HG02840 (cell line): ENCODE measurements around the gene FIBCD1.

ENCODE experiments used
- ATAC-seq: cut with Tn5 transposase; IDR thresholded peaks from one replicate; pipeline ENCODE4 v1.9.1; 2021; ENCODE audit warnings: mild to moderate bottlenecking, moderate library complexity, moderate number of reproducible peaks; ENCODE audit not compliant: unreplicated experiment, low FRiP score

The FIBCD1 gene

DNA sequence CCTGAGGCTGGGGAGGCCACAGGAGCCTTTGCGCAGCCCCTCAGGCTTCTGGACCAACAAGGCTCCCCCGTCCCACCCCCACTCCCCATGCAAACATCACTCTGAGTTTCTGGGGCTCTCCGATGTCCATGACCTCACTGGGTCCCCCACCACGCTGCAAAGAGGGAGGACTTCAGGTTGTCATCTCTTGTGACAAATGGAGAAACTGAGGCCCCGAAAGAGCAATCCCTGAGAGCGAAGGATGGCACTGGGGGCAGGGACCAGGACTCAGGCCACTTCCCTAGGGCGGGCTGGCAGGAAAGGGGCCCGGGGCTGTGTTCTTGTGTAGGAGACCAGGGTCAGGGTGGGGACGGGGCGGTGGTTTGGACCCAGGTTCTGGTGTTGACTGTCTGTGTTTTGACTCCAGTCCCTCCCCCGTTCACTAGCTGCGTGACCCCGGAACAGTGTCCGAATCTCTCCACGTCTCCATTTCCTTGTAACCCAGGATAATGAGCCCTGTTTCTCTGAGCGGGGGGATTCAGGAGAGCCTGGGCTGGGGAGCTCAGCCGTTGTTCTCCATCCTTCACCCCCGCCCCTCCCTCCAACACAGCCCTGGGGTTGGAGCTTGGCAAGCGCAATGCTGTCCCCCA is 13.9 kb downstream of the FIBCD1 start:
- no peak for ATAC-seq

DNA sequence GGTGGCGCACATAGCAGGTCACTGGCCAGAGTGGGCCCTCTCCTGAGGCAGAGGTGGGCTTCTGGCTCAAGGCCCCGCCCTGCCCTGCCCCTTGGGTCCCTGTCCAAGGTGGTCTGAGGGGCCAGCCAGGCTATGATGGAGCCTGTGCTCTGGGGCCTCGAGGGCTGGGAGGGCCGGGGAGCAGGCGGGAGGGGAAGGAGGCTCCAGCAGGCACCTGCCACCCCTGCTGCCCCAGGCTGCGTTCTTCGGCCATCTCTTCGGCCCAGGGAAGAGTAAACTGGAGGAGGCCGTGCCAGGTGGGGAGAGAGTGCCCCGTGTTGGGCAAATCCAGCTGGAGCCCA is 14.6 kb downstream of the FIBCD1 start:
- ATAC-seq, result no peak

DNA sequence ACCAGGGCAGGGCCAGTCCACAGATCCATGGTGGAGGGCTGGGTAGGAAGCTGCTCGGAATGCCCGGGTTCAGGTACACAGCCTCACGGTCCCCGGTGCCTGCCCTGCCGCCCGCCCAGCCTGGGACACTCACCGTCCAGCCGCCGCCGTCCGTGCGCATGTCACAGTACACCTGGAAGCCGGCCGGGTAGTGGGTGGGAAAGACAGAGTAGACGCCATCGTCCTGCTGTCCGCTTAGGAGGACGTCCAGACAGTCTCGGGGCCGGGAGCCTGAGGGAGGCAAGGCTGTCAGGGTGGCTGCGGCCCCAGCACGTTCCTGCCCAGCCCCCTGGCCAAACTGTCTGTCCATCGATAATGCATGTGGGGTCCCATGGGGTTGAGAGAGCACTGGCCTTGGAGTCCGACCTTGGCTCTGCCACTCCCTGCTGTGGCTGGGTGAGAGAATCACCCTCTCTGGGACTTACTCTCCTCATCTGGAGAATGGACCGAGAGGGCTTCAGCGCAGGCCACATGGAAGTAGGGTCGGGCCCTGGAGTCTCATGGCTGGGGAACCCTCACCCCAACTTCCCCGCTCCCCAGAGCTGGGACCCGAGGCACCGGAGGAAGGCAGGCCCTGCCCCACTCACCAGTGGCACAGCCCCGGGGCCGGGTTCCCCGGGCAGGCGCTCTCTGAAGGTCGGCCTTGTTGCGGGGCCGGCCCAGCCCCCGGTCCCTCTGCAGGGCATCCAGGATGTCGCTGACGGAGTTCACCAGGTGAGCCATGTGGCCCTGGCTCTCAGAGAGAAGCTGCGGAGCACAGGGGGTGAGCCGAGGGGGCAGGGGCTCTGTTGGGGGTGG is 15.2 kb downstream of the FIBCD1 start:
- ATAC-seq, result no peak

DNA sequence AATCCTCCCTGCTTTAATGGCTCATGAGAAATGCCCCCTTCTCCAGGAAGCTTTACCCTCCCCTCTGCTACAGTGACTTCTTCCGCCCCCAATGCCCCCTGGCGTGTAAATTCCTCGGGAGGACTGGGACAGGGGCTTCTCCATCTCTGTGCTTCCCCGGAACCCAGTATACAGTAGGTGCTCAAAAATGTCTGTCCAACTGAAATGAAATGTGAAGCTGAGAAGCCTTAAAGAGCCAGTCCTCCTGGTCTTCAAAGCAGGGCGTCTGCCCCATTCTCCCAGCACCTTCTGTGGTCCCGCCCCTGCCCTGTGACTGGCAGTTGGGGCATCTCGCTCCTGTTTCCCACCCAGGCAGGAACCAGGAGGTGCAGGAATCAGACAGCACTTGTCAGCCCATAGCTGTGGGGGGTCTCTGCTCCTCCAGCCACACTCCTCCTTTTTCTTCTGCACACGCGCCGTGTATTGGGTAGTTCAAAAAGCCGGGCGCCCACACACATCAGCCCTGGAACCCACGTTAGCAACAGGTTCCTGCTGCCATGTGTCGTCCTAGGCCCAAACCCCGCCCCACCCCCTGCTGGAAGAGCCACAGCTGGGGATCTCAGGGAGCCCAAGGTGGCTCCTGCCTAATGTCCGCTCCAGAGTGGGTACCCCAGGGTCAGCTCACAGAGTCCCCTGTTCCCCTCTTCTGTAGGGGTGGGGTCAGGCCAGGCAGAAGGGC is 16.0 kb downstream of the FIBCD1 start:
- no peak for ATAC-seq

DNA sequence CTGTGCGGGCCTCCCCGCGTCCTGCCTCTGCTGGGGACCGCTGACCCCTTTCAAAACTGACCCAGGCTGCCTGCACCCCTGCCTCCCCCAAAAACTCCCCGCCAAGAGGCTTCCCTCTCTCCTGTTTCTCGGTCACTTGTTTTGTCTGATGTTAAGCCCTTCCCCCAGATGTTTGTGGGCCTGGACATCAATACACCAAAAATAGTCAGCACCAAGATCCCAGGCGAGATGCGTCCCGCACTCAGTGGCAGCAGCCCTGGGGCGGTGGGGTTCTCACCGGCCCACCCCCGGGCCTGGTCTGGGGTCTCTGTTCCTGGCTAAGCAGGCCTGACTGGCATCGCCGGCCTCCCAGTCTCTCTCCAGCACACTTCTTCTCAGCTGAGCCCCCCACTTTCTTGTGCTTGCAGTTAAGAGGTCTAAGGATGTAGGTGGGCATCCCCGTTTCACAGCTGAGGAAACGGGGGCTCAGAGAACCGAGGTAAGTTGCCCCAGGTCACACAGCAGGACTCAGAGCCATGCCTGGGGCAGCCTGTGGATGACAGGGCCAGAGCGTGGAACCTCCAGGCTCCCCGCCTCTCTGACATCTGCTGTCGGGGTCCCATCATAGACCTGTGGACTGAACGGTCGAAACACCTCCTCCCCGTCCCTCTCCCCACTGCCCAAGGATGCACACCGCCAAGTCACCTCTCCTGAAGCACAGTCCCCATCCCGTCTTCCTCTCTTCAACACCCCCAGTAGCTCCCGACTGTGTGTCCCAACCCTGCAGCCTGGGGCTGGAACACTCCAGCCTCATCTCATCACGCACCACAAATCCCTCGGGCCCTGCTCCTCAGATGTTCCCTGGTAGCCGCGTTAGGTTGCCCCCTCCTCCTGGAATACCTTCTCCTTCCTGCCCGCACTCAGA is 16.8 kb downstream of the FIBCD1 start:
- no peak for ATAC-seq

DNA sequence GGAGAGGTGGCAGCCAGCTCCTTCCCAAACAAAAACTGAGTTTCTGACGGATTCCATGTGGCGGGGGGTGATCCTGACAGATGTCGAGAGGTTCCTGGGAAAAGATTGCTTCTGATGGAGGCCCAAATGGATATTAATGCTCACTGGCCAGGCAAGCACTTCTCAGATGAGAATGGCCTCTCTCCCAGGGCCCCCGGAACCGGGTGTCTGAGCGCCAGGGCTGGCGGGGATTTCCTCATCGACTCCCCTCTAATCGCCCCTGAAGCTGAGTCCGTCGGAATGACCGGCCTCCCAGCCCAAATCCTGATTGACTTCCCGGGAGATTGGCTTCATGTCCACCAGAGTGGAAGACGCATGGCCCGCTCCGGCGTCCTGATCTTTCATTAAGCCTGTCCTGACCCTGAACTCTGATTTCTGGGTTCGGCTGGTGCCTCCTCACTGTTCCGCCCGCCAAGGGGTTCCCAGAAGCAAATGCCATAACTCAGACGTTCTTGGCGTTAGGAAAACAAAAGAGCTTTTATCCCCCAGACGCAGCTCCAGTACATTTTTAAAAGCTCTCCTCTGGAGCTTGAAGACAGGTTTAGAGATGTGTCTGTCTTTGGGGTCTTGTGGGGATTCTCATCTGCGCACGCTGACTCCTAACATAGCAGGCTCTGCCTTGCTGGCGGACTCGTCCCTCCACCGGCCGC is 17.6 kb downstream of the FIBCD1 start:
- no peak for ATAC-seq

DNA sequence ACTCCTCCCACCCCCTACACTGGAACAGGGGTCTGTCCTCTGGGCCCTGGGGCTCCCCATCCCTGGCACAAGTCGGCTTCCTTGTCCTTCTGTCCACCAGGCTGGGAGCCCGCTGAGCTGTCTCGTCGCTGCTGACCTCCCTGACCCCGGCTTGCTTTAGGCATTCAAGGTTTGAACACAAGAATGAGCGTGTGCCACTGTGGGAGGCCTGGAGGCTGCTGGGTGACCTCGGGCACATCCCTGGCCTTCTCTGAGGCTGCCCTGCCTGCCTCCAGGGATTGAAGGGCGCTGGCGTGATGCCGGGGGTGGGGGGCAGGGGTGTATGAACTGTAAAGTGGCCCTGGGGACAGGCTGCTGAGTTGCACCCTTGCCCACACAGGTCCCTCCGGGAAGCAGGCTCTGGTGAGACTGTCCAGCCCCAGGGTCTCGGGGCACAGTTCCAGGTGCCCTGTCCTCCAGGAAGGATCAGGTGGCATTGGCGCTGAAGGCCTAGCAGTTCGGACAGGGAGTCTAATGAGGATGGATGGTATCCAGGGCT is 18.2 kb downstream of the FIBCD1 start:
- ATAC-seq, result no peak

DNA sequence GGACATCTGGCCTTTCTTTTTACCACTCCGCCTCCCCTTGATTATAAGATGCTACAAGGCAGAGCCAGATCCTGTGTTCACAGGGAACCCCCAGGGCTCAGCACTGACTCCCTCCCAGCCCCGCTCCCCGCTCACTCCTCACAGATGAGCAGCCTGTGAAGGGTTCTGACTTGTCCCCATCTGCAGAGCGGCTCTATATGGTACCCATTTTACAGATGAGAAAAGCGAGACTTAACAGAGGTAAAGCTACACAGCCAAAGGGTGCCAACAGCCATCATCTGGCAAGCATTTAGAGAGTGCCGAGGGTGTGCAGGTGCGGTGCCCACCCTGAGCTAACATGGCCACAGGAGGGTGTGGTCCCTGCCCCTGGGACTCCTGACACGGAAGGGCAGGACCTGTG is 18.8 kb downstream of the FIBCD1 start:
- no peak for ATAC-seq

DNA sequence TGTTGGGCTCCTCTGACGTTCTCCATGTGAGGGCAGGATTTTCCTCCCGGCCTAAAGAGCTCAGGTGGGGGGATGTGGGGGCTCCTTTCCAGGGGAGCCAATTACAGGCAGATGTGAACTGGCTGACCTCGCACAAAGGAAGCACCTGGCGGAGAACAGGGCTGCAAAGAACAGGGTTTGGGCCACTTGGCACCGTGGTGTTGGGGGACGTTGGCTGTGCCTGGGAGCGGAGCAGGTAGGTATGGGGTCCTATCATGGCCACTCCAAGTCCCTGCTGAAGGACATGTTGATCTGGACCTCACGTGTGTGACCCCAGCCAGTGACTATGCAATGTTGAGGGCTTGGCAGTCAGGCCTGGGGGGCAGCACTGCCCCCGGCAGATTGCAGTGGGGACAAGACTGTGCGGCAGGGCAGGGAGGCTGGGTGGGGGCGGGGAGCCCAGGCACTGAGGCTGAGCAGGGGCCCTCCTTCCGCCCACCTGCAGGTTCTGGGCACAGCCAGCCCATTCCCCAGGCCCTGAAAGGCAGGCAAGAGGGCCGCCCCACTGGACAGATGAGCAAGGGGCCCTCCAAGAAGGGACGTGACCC is 19.4 kb downstream of the FIBCD1 start:
- no peak for ATAC-seq

DNA sequence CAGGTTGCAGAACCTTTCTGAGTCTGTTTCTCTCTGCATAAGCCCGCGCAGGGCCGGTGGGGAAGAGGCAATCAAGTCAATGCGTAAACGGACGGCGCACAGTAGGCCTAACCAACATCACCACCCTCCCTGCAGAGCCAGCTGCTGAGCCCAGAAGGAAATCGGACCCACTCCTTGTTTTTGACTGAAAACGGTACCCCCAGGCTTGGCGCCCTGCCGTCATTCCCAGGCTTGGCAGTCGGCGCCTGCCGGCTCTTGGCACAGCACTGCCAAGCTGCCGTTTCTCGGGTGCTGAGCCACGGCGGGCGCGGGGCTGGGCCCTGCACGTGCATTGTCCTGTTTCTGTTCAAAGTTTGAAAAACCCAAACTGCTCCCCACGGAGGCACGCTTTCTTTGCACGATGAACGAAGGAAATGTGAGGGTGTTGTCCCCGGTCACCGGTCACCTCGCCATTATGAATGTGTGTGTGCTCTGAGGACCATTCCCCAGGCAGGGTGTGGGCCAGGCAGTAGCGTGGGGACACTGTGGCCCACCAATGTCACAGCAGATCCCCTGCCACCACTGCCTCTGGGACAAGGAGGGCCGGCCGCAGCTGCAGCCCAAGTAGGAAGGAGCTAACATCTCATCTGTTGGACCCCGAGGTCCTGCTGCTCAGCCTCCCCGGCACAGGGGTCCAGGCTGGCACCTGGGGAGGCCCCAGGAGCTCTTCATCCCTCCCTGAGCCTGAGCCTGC is 20.1 kb downstream of the FIBCD1 start:
- no peak for ATAC-seq

DNA sequence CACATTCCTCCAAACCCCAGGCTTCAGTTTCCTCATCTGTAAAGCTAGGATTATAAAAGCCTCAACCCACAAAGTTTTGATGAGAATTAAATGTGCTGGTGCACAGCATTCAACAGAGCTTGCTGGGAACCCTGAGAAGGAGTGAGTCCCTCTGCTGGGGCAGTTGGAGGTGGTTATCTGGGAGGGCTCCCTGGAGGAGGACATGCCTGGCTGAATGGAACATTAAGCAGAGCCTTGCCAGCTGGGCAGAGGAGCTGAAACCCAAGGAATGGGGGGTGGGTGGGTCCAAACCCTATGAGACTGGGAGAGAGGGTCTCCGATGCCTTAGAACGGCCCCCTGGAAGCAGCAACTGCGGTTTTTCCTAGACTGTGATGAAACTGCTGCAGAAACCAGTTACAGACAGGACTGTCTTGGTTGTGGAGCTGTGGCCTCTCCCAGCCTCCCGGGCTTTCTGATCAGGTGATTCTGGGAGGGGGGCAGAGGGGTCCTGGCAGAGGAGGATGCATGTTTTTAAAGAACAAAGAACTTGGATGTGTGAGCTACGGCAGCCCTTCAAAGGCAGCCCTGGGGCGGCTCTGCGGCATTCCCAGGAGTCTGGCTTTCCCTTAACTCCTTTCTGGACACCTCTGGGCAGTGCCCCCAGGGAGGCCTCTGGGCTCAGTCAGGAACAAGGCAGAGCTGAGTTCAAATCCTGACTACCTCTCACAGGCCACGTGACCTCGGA is 20.8 kb downstream of the FIBCD1 start:
- ATAC-seq, result no peak

DNA sequence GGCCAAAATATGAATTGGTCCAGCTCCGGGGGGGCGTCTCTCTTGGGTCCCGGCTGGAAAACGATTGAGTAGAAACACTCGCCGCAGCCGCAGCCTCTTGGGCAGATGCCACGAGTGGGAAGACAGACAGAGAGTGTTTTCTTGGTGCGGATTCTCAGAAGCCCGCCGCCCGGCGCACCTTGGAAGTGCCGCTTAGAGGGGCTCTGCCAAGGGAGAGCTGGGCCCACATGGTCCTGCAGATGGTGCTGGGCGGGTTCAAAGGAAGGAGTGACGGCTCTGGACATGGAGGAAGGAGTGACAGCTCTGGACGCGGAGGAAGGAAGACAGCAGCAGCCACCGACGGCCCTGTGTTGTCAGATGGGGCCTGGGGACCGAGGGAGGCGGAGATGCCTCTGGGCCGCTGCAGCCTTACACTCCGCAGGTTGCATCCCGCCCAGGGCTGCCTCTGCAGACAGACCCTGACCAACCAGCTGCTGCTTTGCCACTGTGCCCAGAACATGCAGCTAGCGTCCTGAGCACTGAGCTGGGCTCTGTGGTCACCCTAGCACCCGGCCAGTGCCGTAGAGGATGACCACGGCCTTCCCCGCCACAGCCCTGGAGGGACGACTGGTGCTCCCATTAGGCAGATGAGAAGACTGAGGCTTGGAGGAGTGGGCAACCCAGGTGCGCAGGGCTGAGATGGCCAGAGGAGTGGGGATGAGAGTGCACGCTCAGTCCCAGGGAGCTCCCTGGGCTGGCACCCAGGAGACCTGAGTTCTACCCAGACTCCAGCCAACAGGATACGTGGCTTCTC is 21.7 kb downstream of the FIBCD1 start:
- ATAC-seq, result no peak

DNA sequence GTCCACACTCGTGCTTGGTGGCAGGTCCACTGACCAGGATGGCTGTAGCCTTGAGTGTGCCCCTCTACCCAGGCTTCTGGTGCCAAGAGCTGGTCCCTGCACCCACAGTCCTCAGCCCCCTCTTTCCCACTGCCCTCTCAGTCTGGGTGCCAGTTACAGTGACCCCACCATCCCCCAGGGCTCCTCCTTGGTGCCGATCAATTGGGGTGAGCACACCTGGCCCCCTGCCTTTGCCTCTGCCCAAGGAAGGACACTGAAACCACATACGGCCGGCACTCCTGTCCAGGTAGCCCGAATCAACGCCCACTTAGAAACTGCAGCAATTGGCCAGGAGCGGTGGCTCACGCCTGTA is 24.0 kb downstream of the FIBCD1 start:
- ATAC-seq, result no peak

DNA sequence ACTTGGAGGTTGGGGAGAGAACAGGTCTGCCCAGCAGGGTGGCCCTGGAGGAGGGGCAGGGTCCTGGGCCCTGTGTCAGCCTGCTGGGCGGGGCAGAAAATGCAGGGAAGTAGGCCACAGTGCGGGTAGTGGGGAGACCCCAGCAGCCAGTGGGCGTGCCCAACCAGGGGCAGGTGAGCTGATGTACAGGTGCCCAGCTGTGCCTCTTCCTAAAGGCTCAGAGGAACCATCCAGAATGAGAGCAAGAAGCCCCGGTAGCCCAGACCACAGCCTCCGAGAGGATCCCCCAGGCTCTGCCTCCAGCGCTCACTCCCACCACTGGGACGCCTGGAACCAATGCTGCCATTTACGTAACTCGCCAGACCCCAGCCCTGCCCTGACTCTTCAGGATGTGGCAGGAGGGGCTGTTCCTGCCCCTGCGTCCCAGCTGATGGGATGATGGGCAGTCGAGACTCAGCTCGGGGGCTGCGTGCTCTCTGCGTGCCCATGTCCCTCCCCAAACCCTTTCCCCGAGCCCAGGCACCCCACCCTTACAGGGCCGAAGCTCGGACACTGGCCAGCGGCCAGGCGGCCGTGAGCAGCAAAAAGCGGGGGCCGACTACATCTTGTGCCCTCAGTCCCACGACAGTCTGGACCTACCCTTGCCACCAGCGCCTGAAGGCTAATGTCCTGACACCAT is 24.5 kb downstream of the FIBCD1 start:
- ATAC-seq, result no peak

DNA sequence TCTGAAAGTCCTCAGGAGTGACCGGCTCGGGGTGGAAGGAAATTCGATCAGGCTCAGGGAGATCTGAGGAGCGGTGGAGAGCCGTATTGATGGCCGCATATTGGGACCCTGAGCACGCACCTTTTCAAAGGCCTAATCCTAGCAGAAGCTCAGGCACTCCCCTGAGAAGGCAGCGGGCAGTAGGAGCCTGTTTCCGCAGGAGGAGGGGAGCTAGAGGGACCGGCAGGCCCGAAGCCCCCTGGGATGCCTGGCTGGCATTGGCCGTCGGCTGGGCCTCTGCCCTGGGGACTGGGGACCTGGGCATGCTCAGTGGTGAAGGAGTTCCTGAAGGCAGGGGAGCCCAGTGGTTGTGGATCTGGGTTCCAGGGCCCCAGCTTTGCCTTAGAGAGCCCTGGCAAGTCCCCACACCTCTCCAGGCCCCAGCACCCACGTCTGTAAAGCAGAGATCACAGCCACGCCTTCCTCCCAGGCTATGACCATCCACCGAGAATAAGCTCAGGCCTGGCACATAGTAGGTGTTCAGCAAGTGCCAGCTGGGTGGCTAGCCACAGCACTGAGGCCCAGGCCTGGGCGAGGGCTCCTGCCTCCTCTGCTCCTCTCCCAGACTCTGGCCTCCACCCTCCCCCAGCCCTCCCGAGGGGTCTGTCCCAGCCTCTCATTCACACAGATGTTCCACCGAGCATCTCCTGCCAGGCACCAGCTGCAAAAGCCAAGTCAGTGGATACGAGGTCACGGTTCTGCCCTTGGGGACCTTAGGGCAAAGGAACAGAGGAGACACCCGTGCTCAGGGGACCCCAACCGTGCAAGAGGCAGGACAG is 25.2 kb downstream of the FIBCD1 start:
- ATAC-seq, result no peak
